Brain microvascular endothelial cell (primary cell): ENCODE measurements around the gene SPATA32.
A peak's percentile ranks its signal among the peaks of the same experiment; 100 is the strongest.

ENCODE experiments used
- DNase-seq: peaks from one replicate; pipeline ENCODE4 v3.0.0-alpha.2; 2020
- H3K27ac ChIP-seq: fragments of 250-450 bp; sonication (Bioruptor Pico); 2 replicates; pipeline ENCODE4 v1.5.1; 2020; ENCODE audit warnings: mild to moderate bottlenecking, moderate library complexity
- H3K27me3 ChIP-seq: fragments of 250-450 bp; sonication (Bioruptor Pico); replicated peaks from 2 replicates; pipeline ENCODE4 v1.5.1; 2020; ENCODE audit warnings: mild to moderate bottlenecking
- H3K36me3 ChIP-seq: fragments of 250-450 bp; sonication (Bioruptor Pico); replicated peaks from 2 replicates; pipeline ENCODE4 v1.5.1; 2020; ENCODE audit warnings: mild to moderate bottlenecking
- H3K4me3 ChIP-seq: 2 replicates; pipeline ENCODE4 v1.5.1; 2011; ENCODE audit warnings: low read depth, mild to moderate bottlenecking, control low read depth, low read length, moderate library complexity
- CTCF ChIP-seq: IDR thresholded peaks from 2 replicates; pipeline ENCODE4 v1.5.1; 2011; ENCODE audit warnings: low read depth, mild to moderate bottlenecking, moderate library complexity, low read length, control low read depth, inconsistent platforms; ENCODE audit errors: missing control alignments
- in situ Hi-C: cut with HindIII; loops from 2 replicates; pipeline ENCODE4 v1.10.0; 2017; ENCODE audit warnings: low sequenced_read_pairs, low pct_ligation_motif_present

Gene SPATA32

GRCh38 chr17:45286286-45286685 lies 24.4 kb upstream of the SPATA32 start:
- in situ Hi-C loops = no loop called here
- no peaks in the 10 kb centered on the region for H3K27me3 ChIP-seq
- no peak overlapping the region for H3K27ac ChIP-seq
- DNase-seq = no peak
- no peak overlapping the region for H3K4me3 ChIP-seq
- peaks cover 77% of the 10 kb centered on the region for H3K36me3 ChIP-seq
- TF ChIP-seq CTCF = no peak

- Histone ChIP-seq H3K4me3 (no peak overlapping the region), H3K27me3 (no peaks in the 10 kb centered on the region), H3K27ac (no peak overlapping the region), H3K36me3 (peaks cover 75% of the 10 kb centered on the region)
- DNase-seq = no peak
- TF ChIP-seq CTCF = peak; percentile 61
- in situ Hi-C loops = no loop called here
These were observed 22.6 kb upstream of the SPATA32 start for GRCh38 chr17:45284176-45285140.

- TF ChIP-seq CTCF = no peak
- no peaks in the 10 kb centered on the region for H3K27me3 ChIP-seq
- no peak for DNase-seq
- H3K27ac ChIP-seq = peak overlapping the region; percentile 71
- peaks cover 69% of the 10 kb centered on the region for H3K36me3 ChIP-seq
- in situ Hi-C loops = no loop called here
- no peak overlapping the region for H3K4me3 ChIP-seq
These were observed 21.8 kb upstream of the SPATA32 start for GRCh38 chr17:45283711-45284110.

- Histone ChIP-seq H3K27me3 (no peaks in the 10 kb centered on the region), H3K36me3 (peaks cover 64% of the 10 kb centered on the region), H3K27ac (peak overlapping the region; percentile 71), H3K4me3 (no peak overlapping the region)
- in situ Hi-C loops = no loop called here
- peak; percentile 90 for DNase-seq
- TF ChIP-seq CTCF = no peak
These were observed 21.1 kb upstream of the SPATA32 start for GRCh38 chr17:45282683-45283644.

- Histone ChIP-seq H3K4me3 (no peak overlapping the region), H3K36me3 (peaks cover 41% of the 10 kb centered on the region), H3K27ac (no peak overlapping the region), H3K27me3 (no peaks in the 10 kb centered on the region)
- no peak for DNase-seq
- no peak for TF ChIP-seq CTCF
- in situ Hi-C loops = no loop called here
These were observed 18.0 kb upstream of the SPATA32 start for GRCh38 chr17:45279898-45280297.
